Smooth muscle cell (in vitro differentiated cells): ENCODE measurements around the gene SARS2. TPM values are rescaled to one million over a fixed set of nuclear protein-coding genes. Genes with fewer than 3 reads are reported as not detected.
A peak's percentile ranks its signal among the peaks of the same experiment; 100 is the strongest.
"Not testable (repeated sequence)": the region's sequence is repeated elsewhere in the genome, so short reads cannot be mapped to it uniquely, and the experiment has no call there.

Experiments used
- DNase-seq: peaks from one replicate; lab custom pipeline; 2025; ENCODE audit not compliant: unreplicated experiment; lab: John Stamatoyannopoulos, UW
- H2AFZ ChIP-seq: fragments of 200-600 bp; sonication (generic); 2 replicates; pipeline ENCODE4 v1.6.0; 2016; ENCODE audit warnings: antibody characterized with exemption, low read depth, mild to moderate bottlenecking
- H3F3A ChIP-seq: fragments of 200-600 bp; sonication (generic); 2 replicates; pipeline ENCODE4 v1.6.0; 2017; ENCODE audit warnings: antibody characterized with exemption, low read depth
- H3K27ac ChIP-seq: fragments of 200-600 bp; sonication (generic); 2 replicates; pipeline ENCODE4 v1.5.1; 2016; ENCODE audit warnings: low read depth, mild to moderate bottlenecking
- H3K27me3 ChIP-seq: fragments of 200-600 bp; sonication (generic); 2 replicates; pipeline ENCODE4 v1.6.1; 2016; ENCODE audit warnings: low read depth, mild to moderate bottlenecking
- H3K36me3 ChIP-seq: fragments of 200-600 bp; sonication (generic); 2 replicates; pipeline ENCODE4 v1.5.1; 2016; ENCODE audit warnings: low read depth
- H3K4me1 ChIP-seq: fragments of 200-600 bp; sonication (generic); 2 replicates; pipeline ENCODE4 v1.5.1; 2016; ENCODE audit warnings: low read depth
- H3K4me2 ChIP-seq: fragments of 200-600 bp; sonication (generic); 2 replicates; pipeline ENCODE4 v1.6.0; 2016; ENCODE audit warnings: mild to moderate bottlenecking
- H3K4me3 ChIP-seq: fragments of 200-600 bp; sonication (generic); 2 replicates; pipeline ENCODE4 v1.5.1; 2016; ENCODE audit warnings: mild to moderate bottlenecking
- H3K79me2 ChIP-seq: fragments of 200-600 bp; sonication (generic); 2 replicates; pipeline ENCODE4 v1.6.0; 2016; ENCODE audit warnings: low read depth, mild to moderate bottlenecking
- H3K9ac ChIP-seq: fragments of 200-600 bp; sonication (generic); 2 replicates; pipeline ENCODE4 v1.6.0; 2016; ENCODE audit warnings: low read depth
- H3K9me3 ChIP-seq: fragments of 200-600 bp; sonication (generic); replicated peaks from 2 replicates; pipeline ENCODE4 v1.5.1; 2016; ENCODE audit warnings: low read depth
- H4K20me1 ChIP-seq: fragments of 200-600 bp; sonication (generic); 2 replicates; pipeline ENCODE4 v1.6.0; 2016; ENCODE audit warnings: low read depth
- WGBS: methylation state at CpG from one replicate; pipeline ENCODE4 v1.1.7; 2016; ENCODE audit warnings: low lambda C conversion rate; 5-methylcytosine and 5-hydroxymethylcytosine counted together
- polyA plus RNA-seq: library from polyadenylated mRNA; unstranded; fragments of >200 nt; fragmentation: Nextera tagmentation; extraction: Ambion mirVana; gene quantifications from 2 replicates; pipeline ENCODE4 v1.2.1, GENCODE V29; 2016
- total RNA-seq: library from RNA; depleted of rRNA; stranded (reverse); fragments of >200 nt; gene quantifications from 2 replicates; pipeline ENCODE4 v1.2.3, GENCODE V29; 2014
- TF ChIP-seq, protein P1 (sequence below): fragments of 200-600 bp; sonication (generic); IDR thresholded peaks from 2 replicates; pipeline ENCODE4 v1.5.1; 2017; ENCODE audit warnings: borderline replicate concordance, mild to moderate bottlenecking, antibody characterized with exemption; ENCODE audit not compliant: insufficient read depth, poor library complexity, severe bottlenecking

SARS2 gene
- total and polyA plus RNA-seq, 2 experiments from 2014 or later = 12.3 to 33.1 TPM

DNA sequence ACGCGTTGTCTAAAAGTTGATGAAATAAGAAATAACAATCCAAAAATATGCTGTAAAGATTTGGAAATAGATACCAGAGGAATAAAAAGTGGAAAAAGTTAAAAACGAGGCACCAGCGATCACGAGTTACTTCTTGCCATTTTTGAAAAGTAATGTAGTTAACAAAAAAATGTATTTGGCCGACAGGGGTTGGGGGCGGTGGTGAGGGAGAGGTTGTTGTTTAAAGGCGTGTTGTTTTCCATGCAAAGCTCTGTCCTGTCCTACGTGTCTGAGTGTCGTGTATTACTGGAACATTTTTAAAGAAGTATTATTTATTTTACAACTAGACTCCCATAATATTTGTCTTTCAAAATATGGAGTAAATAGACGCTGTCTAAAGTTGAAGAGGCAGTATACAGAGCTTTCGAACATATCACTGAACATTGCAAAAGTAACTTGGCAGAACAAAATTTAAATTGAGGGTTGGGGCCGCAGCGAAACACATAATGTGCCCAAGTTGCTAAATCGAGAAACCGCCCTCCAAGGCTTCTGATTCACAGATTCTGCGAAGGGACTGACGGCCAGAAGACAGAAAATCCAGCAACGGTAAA is 44.2 kb upstream of the SARS2 start:
- no peak for DNase-seq
- TF ChIP-seq, protein P1, sequence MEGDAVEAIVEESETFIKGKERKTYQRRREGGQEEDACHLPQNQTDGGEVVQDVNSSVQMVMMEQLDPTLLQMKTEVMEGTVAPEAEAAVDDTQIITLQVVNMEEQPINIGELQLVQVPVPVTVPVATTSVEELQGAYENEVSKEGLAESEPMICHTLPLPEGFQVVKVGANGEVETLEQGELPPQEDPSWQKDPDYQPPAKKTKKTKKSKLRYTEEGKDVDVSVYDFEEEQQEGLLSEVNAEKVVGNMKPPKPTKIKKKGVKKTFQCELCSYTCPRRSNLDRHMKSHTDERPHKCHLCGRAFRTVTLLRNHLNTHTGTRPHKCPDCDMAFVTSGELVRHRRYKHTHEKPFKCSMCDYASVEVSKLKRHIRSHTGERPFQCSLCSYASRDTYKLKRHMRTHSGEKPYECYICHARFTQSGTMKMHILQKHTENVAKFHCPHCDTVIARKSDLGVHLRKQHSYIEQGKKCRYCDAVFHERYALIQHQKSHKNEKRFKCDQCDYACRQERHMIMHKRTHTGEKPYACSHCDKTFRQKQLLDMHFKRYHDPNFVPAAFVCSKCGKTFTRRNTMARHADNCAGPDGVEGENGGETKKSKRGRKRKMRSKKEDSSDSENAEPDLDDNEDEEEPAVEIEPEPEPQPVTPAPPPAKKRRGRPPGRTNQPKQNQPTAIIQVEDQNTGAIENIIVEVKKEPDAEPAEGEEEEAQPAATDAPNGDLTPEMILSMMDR = peak; percentile 1

GRCh38 chr19:38971672-38972071 is 41.1 kb upstream of the SARS2 start:
- no peaks in the 10 kb centered on the region for H3K9me3 ChIP-seq
- TF ChIP-seq, protein P1 = no peak
- H3K4me3 ChIP-seq = no peak overlapping the region
- WGBS = 96% methylated on average over 2 of the region's 2 CpGs
- no peaks in the 10 kb centered on the region for H3K36me3 ChIP-seq
- no peak overlapping the region for H3K27ac ChIP-seq
- no peak overlapping the region for H2AFZ ChIP-seq
- H3K27me3 ChIP-seq = no peaks in the 10 kb centered on the region
- peaks cover 15% of the 10 kb centered on the region for H3K4me1 ChIP-seq
- H4K20me1 ChIP-seq = no peaks in the 10 kb centered on the region
- no peak overlapping the region for H3K9ac ChIP-seq
- no peak for DNase-seq
- peaks cover 27% of the 10 kb centered on the region for H3K79me2 ChIP-seq
- H3F3A ChIP-seq = peaks cover 14% of the 10 kb centered on the region
- H3K4me2 ChIP-seq = no peak overlapping the region

More for the DNA sequence above, 44.2 kb upstream of the SARS2 start:
- peak overlapping the region; percentile 52 for H3K27ac ChIP-seq
- H3K9me3 ChIP-seq = no peaks in the 10 kb centered on the region
- H2AFZ ChIP-seq = peak overlapping the region; percentile 86
- no peak overlapping the region for H3K9ac ChIP-seq
- peak overlapping the region; percentile 72 for H3K4me3 ChIP-seq
- no peaks in the 10 kb centered on the region for H4K20me1 ChIP-seq
- H3K27me3 ChIP-seq = no peaks in the 10 kb centered on the region
- 17% methylated on average over 19 of the region's 19 CpGs for WGBS
- H3K79me2 ChIP-seq = peaks cover 23% of the 10 kb centered on the region
- H3F3A ChIP-seq = peaks cover 29% of the 10 kb centered on the region
- H3K4me2 ChIP-seq = peak overlapping the region; percentile 91
- H3K4me1 ChIP-seq = peaks cover 15% of the 10 kb centered on the region
- H3K36me3 ChIP-seq = no peaks in the 10 kb centered on the region

GRCh38 chr19:38970664-38971532 is 40.3 kb upstream of the SARS2 start:
- Histone ChIP-seq H3K9me3 (no peaks in the 10 kb centered on the region), H3K27me3 (no peaks in the 10 kb centered on the region), H3K79me2 (peaks cover 27% of the 10 kb centered on the region), H3K4me1 (peaks cover 9% of the 10 kb centered on the region), H3K4me2 (no peak overlapping the region), H3K9ac (no peak overlapping the region), H3K4me3 (no peak overlapping the region), H4K20me1 (no peaks in the 10 kb centered on the region), H3F3A (peaks cover 8% of the 10 kb centered on the region), H3K36me3 (no peaks in the 10 kb centered on the region), H2AFZ (no peak overlapping the region), H3K27ac (no peak overlapping the region)
- DNase-seq = no peak
- TF ChIP-seq, protein P1 = no peak
- WGBS = 86% methylated on average over 12 of the region's 12 CpGs

DNA sequence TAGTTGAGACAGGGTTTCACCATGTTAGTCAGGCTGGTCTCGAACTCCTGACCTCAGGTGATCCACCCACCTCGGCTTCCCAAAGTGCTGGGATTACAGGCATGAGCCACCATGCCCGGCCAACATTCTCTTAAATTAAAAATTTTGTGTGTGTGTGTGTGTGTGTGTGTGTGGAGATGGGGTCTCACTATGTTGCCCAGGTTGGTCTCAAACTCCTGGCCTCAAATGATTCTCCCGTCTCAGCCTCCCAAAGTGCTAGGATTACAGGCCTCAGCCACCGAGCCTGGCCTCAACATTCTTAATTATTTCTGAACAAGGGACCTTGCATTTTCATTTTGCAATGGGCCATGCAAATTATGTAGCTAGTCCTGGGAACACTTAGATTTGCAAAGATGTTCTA is 35.6 kb upstream of the SARS2 start:
- not testable (repeated sequence) for H3K36me3 ChIP-seq, H2AFZ ChIP-seq, H3K4me1 ChIP-seq, H3K9me3 ChIP-seq, H3K27me3 ChIP-seq, H3K27ac ChIP-seq, DNase-seq, H4K20me1 ChIP-seq, H3K9ac ChIP-seq, H3K4me2 ChIP-seq, H3K79me2 ChIP-seq, H3F3A ChIP-seq, H3K4me3 ChIP-seq
- 97% methylated on average over 5 of the region's 5 CpGs for WGBS
